ENCODE results near the gene ITGAE.
"Not testable (repeated sequence)": the region's sequence is repeated elsewhere in the genome, so short reads cannot be mapped to it uniquely, and the experiment has no call there.

Gene ITGAE

DNA sequence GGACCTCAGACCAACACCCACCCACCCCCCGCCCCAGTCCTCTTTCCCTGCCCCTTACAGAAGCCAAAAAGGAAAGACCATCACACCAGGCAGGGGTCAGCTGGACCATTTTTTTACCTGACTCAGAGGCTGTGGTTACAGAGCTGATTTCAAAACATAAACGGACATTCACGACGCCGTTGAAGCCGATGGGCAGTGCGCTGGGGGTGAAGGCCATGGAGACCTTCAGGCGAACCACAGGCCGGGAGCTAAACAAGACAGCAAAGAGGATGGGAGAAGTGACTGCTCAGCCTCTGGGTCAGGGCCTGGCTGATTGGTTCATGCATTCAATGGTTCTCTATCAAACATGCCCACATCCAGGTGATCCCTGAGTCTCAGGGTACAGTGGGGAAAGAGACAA lies 53.2 kb downstream of the ITGAE start:
- no peak for DNase-seq
- in situ Hi-C loops (cut with MboI; ENCODE audit: low pct_unique_long_range_greater_than_20kb, low sequenced_read_pairs): no loop called here

DNA sequence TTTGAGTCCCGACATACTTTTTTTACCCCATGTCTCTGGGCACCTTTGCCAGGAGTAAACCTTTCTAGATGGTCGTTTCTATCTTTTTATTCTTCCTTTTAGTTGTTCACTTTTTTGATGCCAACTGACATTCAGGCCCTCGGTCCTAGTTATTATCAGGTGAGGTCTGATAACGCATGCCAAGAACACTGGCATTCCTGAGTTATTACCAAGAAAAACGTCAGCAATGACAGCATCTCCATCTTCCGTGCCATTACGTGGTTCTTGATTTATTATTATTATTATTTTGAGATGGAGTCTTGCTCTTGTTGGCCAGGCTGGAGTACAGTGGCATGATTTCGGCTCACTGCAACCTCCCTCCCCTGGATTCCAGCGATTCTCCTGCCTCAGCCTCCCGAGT lies 55.9 kb downstream of the ITGAE start:
- DNase-seq: no peak
- in situ Hi-C loops (cut with MboI; ENCODE audit: low pct_unique_long_range_greater_than_20kb, low sequenced_read_pairs): no loop called here

- no peak for DNase-seq
- in situ Hi-C loops (cut with MboI; ENCODE audit: low pct_unique_long_range_greater_than_20kb, low sequenced_read_pairs): no loop called here
Measured at GRCh38 chr17:3744014-3744413, 57.0 kb downstream of the ITGAE start.

DNA sequence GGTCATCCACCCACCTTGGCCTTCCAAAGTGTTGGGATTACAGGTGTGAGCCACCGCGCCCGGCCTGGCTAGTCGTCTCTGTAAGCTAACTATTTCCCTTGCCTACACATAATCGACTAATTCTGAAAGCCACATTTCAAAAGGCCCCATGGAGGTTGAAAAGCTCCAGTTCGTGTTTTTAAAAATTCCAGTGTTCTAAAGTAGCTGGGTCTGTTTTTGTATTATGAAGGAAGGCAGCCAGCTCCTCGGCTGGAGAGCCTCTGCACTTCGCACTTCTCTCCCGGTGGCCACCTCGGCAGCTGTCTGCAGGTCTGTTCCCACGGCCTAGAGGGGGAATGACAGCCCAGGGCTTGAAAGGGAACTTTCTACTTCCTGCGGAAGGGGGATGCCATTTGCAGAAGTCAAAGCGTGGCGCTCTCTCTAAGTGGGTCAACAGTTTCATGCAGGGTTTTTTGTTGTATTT lies 60.3 kb downstream of the ITGAE start:
- in situ Hi-C loops (cut with MboI; ENCODE audit: low pct_unique_long_range_greater_than_20kb, low sequenced_read_pairs): no loop called here
- peak; percentile 70 for DNase-seq

GRCh38 chr17:3739422-3740124 lies 61.4 kb downstream of the ITGAE start:
- DNase-seq: no peak
- in situ Hi-C loops (cut with MboI; ENCODE audit: low pct_unique_long_range_greater_than_20kb, low sequenced_read_pairs): no loop called here

DNA sequence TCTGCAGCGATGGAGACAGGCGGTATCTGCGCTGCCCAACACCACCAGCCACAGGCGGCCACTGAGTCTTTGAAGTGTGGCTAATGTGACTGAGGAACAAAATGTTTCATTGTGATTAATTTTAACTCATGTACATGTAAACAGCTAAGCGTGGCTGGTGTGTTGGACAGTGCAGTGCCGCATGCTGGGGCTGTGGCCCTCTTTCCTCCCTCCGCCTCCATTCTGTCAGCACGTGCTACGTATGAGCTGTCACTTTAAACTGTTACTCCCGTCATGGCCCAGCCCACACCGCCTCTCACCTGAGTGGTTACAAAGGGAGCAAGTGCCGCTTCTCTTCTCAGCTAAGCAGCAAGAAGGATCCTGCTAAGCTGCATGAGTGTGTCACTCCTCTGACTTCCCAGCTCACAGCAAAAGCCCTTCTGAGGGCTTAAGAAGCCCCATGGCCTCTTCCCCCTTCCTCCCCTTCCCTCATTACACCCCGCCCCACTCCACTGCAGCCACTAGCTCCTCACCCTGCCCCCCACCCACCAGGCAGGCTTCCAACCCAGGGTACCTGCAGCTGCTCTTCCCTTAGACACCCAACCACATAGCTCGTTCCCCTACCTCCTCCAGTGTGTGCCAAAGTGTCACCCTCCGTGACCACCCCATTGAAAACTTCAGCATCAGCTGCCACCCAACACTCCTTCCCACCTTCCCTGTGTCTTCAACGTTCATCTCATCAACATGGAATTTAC lies 62.3 kb downstream of the ITGAE start:
- in situ Hi-C loops (cut with MboI; ENCODE audit: low pct_unique_long_range_greater_than_20kb, low sequenced_read_pairs): no loop called here
- no peak for DNase-seq

- in situ Hi-C loops (cut with MboI; ENCODE audit: low pct_unique_long_range_greater_than_20kb, low sequenced_read_pairs): no loop called here
- no peak for DNase-seq
Measured at GRCh38 chr17:3735515-3735914, 65.5 kb downstream of the ITGAE start.

- in situ Hi-C loops (cut with MboI; ENCODE audit: low pct_unique_long_range_greater_than_20kb, low sequenced_read_pairs); DNase-seq: not testable (repeated sequence)
Measured at GRCh38 chr17:3734911-3735276, 66.1 kb downstream of the ITGAE start.

GRCh38 chr17:3732210-3732621 lies 68.8 kb downstream of the ITGAE start:
- in situ Hi-C loops (cut with MboI; ENCODE audit: low pct_unique_long_range_greater_than_20kb, low sequenced_read_pairs): no loop called here
- no peak for DNase-seq

- no peak for DNase-seq
- in situ Hi-C loops (cut with MboI; ENCODE audit: low pct_unique_long_range_greater_than_20kb, low sequenced_read_pairs): no loop called here
Measured at GRCh38 chr17:3730881-3731429, 70.0 kb downstream of the ITGAE start.

DNA sequence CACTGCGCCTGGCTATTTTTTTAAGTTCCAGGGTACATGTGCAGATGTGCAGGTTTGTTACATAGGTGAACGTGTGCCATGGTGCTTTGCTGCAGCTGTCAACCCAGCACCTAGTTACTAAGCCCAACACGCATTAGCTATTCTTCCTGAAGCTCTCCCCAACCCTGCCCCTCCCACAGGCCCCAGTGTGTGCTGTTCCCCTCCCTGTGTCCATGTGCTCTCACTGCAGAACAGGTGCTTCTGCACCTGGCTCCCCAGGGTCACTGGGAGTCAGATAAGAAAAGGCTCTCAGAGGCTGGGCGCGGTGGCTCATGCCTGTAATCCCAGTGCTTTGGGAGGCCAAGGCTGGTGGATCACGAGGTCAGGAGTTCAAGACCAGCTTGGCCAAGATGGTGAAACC lies 71.1 kb downstream of the ITGAE start:
- in situ Hi-C loops (cut with MboI; ENCODE audit: low pct_unique_long_range_greater_than_20kb, low sequenced_read_pairs): no loop called here
- DNase-seq: no peak

DNA sequence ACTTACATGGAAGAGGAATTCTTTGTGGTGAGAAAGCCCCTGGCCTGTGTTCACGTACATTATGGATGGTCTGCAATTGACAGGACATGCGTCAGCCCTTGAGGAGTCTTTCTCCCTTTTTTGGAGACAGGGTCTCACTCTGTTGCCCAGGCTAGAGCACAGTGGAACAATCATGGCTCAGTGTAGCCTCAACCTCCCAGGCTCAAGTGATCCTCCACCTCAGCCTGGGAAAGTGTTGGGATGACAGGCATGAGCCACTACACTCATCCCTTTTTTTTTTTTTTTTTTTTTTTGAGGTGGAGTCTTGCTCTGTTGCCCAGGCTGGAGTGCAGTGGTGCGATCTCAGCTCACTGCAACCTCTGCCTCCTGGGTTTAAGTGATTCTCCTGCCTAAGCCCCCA lies 72.9 kb downstream of the ITGAE start:
- in situ Hi-C loops (cut with MboI; ENCODE audit: low pct_unique_long_range_greater_than_20kb, low sequenced_read_pairs): not testable (repeated sequence)

DNA sequence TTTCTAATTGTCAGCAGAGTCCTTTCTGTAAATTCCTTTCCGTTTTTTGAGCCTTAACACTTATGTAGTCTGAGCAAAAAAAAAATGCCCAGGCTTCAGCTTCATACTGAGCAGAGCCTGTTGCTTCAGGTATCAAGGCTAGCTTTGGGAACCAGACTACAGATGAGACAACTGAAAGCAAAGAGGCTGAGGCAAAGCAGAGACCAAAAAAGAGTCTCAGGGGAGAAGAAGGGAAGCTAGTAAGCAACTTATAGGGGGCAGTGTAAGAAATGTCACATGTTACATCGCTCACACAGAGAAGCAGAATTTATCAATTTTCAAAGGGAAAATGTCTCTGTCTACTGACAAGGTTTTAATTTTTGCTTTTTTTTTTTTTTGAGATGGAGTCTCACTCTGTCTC lies 73.9 kb downstream of the ITGAE start:
- DNase-seq: no peak
- in situ Hi-C loops (cut with MboI; ENCODE audit: low pct_unique_long_range_greater_than_20kb, low sequenced_read_pairs): no loop called here

More for the DNA sequence above, 72.9 kb downstream of the ITGAE start:
- not testable (repeated sequence) for DNase-seq

DNA sequence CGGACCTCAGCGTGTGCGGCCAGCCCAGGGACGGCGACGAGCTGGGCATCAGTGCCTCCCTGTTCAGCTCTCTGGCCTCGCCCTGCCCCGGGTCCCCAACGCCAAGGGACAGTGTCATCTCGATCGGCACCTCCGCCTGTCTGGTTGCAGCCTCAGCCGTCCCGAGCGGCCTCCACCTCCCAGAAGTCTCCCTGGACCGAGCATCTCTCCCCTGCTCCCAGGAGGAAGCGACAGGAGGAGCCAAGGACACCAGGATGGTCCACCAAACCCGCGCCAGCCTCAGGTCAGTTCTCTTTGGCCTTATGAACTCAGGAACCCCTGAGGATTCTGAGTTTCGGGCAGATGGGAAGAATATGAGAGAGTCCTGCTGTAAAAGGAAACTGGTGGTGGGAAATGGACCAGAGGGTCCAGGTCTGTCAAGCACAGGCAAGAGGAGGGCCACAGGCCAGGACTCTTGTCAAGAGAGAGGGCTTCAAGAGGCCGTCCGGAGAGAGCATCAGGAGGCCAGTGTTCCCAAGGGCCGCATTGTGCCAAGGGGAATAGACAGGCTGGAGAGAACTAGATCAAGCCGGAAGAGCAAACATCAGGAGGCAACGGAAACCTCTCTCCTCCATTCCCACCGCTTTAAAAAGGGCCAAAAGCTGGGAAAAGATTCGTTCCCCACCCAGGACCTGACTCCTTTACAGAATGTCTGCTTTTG lies 76.5 kb downstream of the ITGAE start:
- DNase-seq: no peak
- in situ Hi-C loops (cut with MboI; ENCODE audit: low pct_unique_long_range_greater_than_20kb, low sequenced_read_pairs): no loop called here

GRCh38 chr17:3723556-3724377 lies 77.2 kb downstream of the ITGAE start, which contains the start of gene HASPIN:
TSS of gene HASPIN (plus strand) at chr17:3723903. CDS start at chr17:3723936, 33 bp downstream.
- DNase-seq: peak; percentile 90
- in situ Hi-C loops (cut with MboI; ENCODE audit: low pct_unique_long_range_greater_than_20kb, low sequenced_read_pairs): no loop called here

GRCh38 chr17:3723188-3723555 lies 77.8 kb downstream of the ITGAE start:
- no peak for DNase-seq
- in situ Hi-C loops (cut with MboI; ENCODE audit: low pct_unique_long_range_greater_than_20kb, low sequenced_read_pairs): no loop called here

DNA sequence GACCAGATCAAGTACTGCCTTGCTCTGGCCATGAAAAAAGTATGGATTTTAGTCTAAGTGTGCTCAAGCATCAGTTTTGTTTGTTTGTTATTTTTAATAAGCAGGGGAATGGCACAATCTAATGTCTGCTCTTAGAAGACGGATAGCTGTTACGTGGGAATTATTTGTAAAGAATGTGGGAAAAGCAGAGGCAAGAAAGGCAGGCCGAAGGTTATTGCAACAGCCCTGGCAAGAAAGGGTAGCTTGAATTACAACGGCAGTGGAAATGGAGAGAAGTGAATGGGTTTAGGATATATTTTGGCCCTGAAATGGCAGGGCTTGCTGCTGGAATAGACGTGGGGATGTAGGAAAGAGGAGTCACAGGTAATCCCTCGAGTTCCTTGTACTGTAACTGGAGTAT lies 78.3 kb downstream of the ITGAE start:
- DNase-seq: no peak
- in situ Hi-C loops (cut with MboI; ENCODE audit: low pct_unique_long_range_greater_than_20kb, low sequenced_read_pairs): no loop called here

GRCh38 chr17:3719265-3719664 lies 81.7 kb downstream of the ITGAE start:
- DNase-seq: no peak
- in situ Hi-C loops (cut with MboI; ENCODE audit: low pct_unique_long_range_greater_than_20kb, low sequenced_read_pairs): no loop called here

DNA sequence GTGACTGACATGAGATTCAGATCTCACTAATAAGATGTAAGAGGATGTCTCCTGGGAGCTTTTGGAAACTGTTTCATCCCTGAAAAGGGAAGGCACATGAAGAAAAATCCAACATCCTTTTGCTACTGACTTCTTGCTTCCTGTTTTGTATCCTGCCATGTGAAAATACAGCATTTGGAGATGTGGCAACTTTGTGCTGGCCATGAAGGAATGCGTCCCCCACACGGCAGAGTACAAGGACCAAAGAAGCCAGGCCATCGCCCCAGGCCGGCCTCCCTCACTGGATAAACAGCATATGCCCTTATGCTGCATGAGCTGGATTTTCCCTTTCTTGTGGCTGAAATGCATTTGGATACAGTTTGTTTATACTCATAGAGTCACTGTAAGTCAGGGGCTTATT lies 82.8 kb downstream of the ITGAE start:
- in situ Hi-C loops (cut with MboI; ENCODE audit: low pct_unique_long_range_greater_than_20kb, low sequenced_read_pairs): no loop called here
- no peak for DNase-seq
